ENCODE measurements around the gene DGKZ.

DNA sequence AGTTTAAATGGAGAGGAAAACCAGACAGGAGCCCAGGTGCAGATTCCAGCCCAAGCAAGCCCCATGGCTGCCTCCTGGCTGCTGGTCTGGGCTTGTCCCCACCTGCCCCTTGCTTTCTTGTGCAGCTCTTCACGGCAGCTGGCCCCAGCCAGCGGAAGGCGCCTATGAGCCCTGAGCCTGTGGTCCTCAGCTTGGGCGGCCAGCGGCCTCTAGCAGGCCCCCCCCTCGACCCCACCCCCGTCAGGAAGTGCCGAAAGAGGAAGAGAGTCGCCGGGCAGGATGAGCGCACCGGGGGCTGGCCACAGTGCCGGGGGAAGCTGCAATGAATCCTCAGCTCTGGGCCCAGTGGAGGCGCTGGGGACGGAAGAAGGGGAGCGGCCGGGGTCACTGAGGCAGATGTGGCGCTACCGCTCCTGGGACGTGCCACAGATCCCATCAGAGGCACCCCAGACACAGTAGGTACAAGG lies 2.1 kb upstream of the DGKZ start:
- TF ChIP-seq, protein P1, sequence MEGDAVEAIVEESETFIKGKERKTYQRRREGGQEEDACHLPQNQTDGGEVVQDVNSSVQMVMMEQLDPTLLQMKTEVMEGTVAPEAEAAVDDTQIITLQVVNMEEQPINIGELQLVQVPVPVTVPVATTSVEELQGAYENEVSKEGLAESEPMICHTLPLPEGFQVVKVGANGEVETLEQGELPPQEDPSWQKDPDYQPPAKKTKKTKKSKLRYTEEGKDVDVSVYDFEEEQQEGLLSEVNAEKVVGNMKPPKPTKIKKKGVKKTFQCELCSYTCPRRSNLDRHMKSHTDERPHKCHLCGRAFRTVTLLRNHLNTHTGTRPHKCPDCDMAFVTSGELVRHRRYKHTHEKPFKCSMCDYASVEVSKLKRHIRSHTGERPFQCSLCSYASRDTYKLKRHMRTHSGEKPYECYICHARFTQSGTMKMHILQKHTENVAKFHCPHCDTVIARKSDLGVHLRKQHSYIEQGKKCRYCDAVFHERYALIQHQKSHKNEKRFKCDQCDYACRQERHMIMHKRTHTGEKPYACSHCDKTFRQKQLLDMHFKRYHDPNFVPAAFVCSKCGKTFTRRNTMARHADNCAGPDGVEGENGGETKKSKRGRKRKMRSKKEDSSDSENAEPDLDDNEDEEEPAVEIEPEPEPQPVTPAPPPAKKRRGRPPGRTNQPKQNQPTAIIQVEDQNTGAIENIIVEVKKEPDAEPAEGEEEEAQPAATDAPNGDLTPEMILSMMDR (IDR thresholded peaks at IDR 0.05) = no peak
- TF ChIP-seq ZFX (IDR thresholded peaks at IDR 0.05; ENCODE audit: borderline replicate concordance) = no peak

All from 22Rv1 (cell line).